GM12878 (cell line): ENCODE data around the gene NRXN3. TPM values are rescaled to one million over a fixed set of nuclear protein-coding genes. Genes with fewer than 3 reads are reported as not detected.

Experiments
- ATAC-seq: fragments of 200-7000 bp; cut with Tn5 transposase; 3 replicates; pipeline ENCODE4 v1.9.1; 2020; ENCODE audit warnings: mild to moderate bottlenecking, moderate library complexity
- BruUV-seq: library from RNA; stranded (reverse); fragments of 400-500 nt; replicated peaks from 2 replicates; lab custom pipeline; 2021; lab: Mats Ljungman, UMichigan
- CTCF ChIA-PET: fragments of 300-600 bp; sonication (Branson Sonifier 250); formaldehyde crosslinking; extraction: SDS; loops from one replicate; lab custom pipeline; 2021; ENCODE audit warnings: inconsistent platforms; lab: Yijun Ruan, JAX
- POLR2A ChIA-PET: fragments of 350-600 bp; formaldehyde crosslinking; extraction: SDS; loops from one replicate; lab custom pipeline; 2021; ENCODE audit warnings: inconsistent platforms; lab: Charles Lee
- RAD21 ChIA-PET: fragments of 300-600 bp; sonication (Branson Sonifier 250); formaldehyde crosslinking; loops from one replicate; lab custom pipeline; 2023; ENCODE audit warnings: antibody characterized with exemption; ENCODE audit not compliant: unreplicated experiment; lab: Charles Lee
- SMC1A ChIA-PET: fragments of 300-600 bp; sonication (Branson Sonifier 250); formaldehyde crosslinking; loops from one replicate; lab custom pipeline; 2023; ENCODE audit not compliant: unreplicated experiment, uncharacterized antibody; lab: Charles Lee
- DNase-seq: peaks from one replicate; pipeline ENCODE4 v3.0.0-alpha.2; 2011; ENCODE audit warnings: low read depth, low spot score
- FAIRE-seq: peaks from 3 replicates; lab custom pipeline; 2011; peaks lifted over from hg19 to GRCh38; lab: Jason Lieb, UNC
- H2AFZ ChIP-seq: 2 replicates; pipeline ENCODE4 v1.6.0; 2011; ENCODE audit warnings: low read depth, low read length, control low read depth; ENCODE audit not compliant: control insufficient read depth
- H3K27ac ChIP-seq: 2 replicates; pipeline ENCODE4 v1.5.1; 2011; ENCODE audit warnings: control low read depth; ENCODE audit not compliant: control insufficient read depth, insufficient read depth
- H3K27me3 ChIP-seq, 2 experiments: replicated peaks in 1 of 2; 2 replicates each; pipeline versions ENCODE4 v1.6.0 to v1.6.1; 2011; ENCODE audit warnings: low read length in 1 of 2; ENCODE audit not compliant: control insufficient read depth in 2 of 2, insufficient read depth in 2 of 2
- H3K36me3 ChIP-seq, 2 experiments: 2 replicates each; pipeline ENCODE4 v1.5.1; 2011; ENCODE audit warnings: low read length in 1 of 2; ENCODE audit not compliant: control insufficient read depth in 2 of 2, insufficient read depth in 2 of 2
- H3K4me1 ChIP-seq: 2 replicates; pipeline ENCODE4 v1.6.1; 2011; ENCODE audit warnings: mild to moderate bottlenecking, low read length, moderate library complexity, mixed read lengths; ENCODE audit not compliant: control insufficient read depth, insufficient read depth
- H3K4me2 ChIP-seq: 2 replicates; pipeline ENCODE4 v1.6.0; 2011; ENCODE audit warnings: control low read depth; ENCODE audit not compliant: control insufficient read depth, insufficient read depth
- H3K4me3 ChIP-seq: fragments of 200-600 bp; sonication (generic); 2 replicates; pipeline ENCODE4 v1.5.1; 2016
- H3K79me2 ChIP-seq: 2 replicates; pipeline ENCODE4 v1.6.0; 2011; ENCODE audit warnings: low read length; ENCODE audit not compliant: control insufficient read depth, insufficient read depth
- H3K9ac ChIP-seq: 2 replicates; pipeline ENCODE4 v1.8.0; 2011; ENCODE audit warnings: low read length, control low read depth, mixed read lengths; ENCODE audit not compliant: control insufficient read depth, insufficient read depth
- H3K9me3 ChIP-seq: replicated peaks from 3 replicates; pipeline ENCODE4 v1.5.1; 2011; ENCODE audit warnings: mild to moderate bottlenecking, low read length; ENCODE audit not compliant: control insufficient read depth, insufficient read depth
- H4K20me1 ChIP-seq: 2 replicates; pipeline ENCODE4 v1.6.0; 2011; ENCODE audit not compliant: control insufficient read depth, insufficient read depth
- ETV6 ChIP-seq, 2 experiments: fragments of 450-650 bp in 1 of 2; IDR thresholded peaks in 1 of 2; conservative IDR thresholded peaks in 1 of 2; 2 replicates each; pipeline ENCODE4 v1.6.1; 2014; ENCODE audit warnings: antibody characterized with exemption in 1 of 2, borderline replicate concordance in 1 of 2, low read depth in 1 of 2, mild to moderate bottlenecking in 1 of 2, moderate library complexity in 1 of 2
- IRF4 ChIP-seq: IDR thresholded peaks from 2 replicates; pipeline ENCODE4 v1.6.1; 2011; ENCODE audit warnings: low read depth, low read length
- NFXL1 ChIP-seq: fragments of 450-650 bp; IDR thresholded peaks from 2 replicates; pipeline ENCODE4 v1.6.1; 2017; ENCODE audit warnings: antibody characterized with exemption, mild to moderate bottlenecking, borderline replicate concordance
- PAX5 ChIP-seq: IDR thresholded peaks from 2 replicates; pipeline ENCODE4 v1.6.1; 2011; ENCODE audit warnings: low read depth, low read length, borderline replicate concordance
- SIN3A ChIP-seq: IDR thresholded peaks from 2 replicates; pipeline ENCODE4 v1.6.1; 2012; ENCODE audit warnings: low read depth, low read length, improper control_type of control experiment
- SMARCA5 ChIP-seq: fragments of 450-650 bp; IDR thresholded peaks from 2 replicates; pipeline ENCODE4 v1.6.1; 2017; ENCODE audit warnings: mild to moderate bottlenecking
- SUPT20H ChIP-seq: IDR thresholded peaks from 2 replicates; pipeline ENCODE4 v1.6.1; 2011; ENCODE audit warnings: low read depth, mild to moderate bottlenecking, low read length, moderate library complexity, borderline replicate concordance; ENCODE audit not compliant: control insufficient read depth
- YY1 ChIP-seq: IDR thresholded peaks from 2 replicates; pipeline ENCODE4 v1.6.1; 2011; ENCODE audit warnings: low read depth, mild to moderate bottlenecking, low read length
- ZNF217 ChIP-seq: fragments of 450-650 bp; IDR thresholded peaks from 2 replicates; pipeline ENCODE4 v1.6.1; 2017; ENCODE audit warnings: antibody characterized with exemption, mild to moderate bottlenecking
- WGBS: methylation state at CpG from one replicate; pipeline ENCODE4 v1.1.6; 2016; ENCODE audit warnings: low lambda C conversion rate; ENCODE audit not compliant: insufficient replicate concordance, insufficient coverage; ENCODE audit errors: missing lambda C conversion rate; 5-methylcytosine and 5-hydroxymethylcytosine counted together
- in situ Hi-C: fragments of 300-500 bp; cut with MboI; formaldehyde crosslinking; loops from 9 replicates; pipeline ENCODE4 v1.14.3; 2018; ENCODE audit warnings: mixed read lengths
- intact Hi-C: fragments of 100-400 bp; cut with micrococcal nuclease; formaldehyde crosslinking; loops from one replicate; pipeline ENCODE4 v1.14.2; 2022; ENCODE audit not compliant: unreplicated experiment
- polyA plus RNA-seq, 11 experiments: library from polyadenylated mRNA; depleted of rRNA in 4 of 11; unstranded in 6 of 11; stranded (reverse) in 5 of 11; fragments of >200 nt; fragmentation: Nextera tagmentation in 4 of 11; fragmentation: Illumina TruSeq in 1 of 11; extraction: Ambion mirVana in 4 of 11; extraction: Trizol in 1 of 11; gene quantifications; 1 replicate in 1 of 11; 2 replicates in 10 of 11; pipeline versions ENCODE4 v1.2.1 to v1.2.3, GENCODE V29; 2011 to 2016; ENCODE audit warnings: inconsistent platforms in 2 of 11, missing spikeins in 2 of 11, low read depth in 1 of 11
- total RNA-seq, 4 experiments: library from RNA; depleted of rRNA in 3 of 4; stranded (reverse); fragments of >200 nt in 3 of 4; fragmentation: Illumina TruSeq in 1 of 4; extraction: Trizol in 1 of 4; gene quantifications; 2 replicates each; pipeline versions ENCODE4 v1.2.1 to v1.2.3, GENCODE V29; 2013 to 2021
- TF ChIP-seq, protein P1 (sequence below): IDR thresholded peaks from 2 replicates; pipeline ENCODE4 v1.6.1; 2012; ENCODE audit warnings: low read depth, low read length, improper control_type of control experiment
- TF ChIP-seq, protein P2 (sequence below): fragments of 450-650 bp; IDR thresholded peaks from 2 replicates; pipeline ENCODE4 v1.6.1; 2016; ENCODE audit warnings: mild to moderate bottlenecking, moderate library complexity, borderline replicate concordance
- TF ChIP-seq, protein P3 (sequence below): fragments of 450-650 bp; IDR thresholded peaks from 2 replicates; pipeline ENCODE4 v1.6.1; 2017; ENCODE audit warnings: mild to moderate bottlenecking, moderate library complexity
- TF ChIP-seq, protein P4 (sequence below): IDR thresholded peaks from 2 replicates; pipeline ENCODE4 v1.6.1; 2012; ENCODE audit warnings: low read length, inconsistent platforms

Gene NRXN3
- total and polyA plus RNA-seq, 10 of the 15 experiments (the other 5 are each of a cell fraction or from before 2014, with no cell fraction given): 0.52 to 3.3 (median 1.4) TPM

- FAIRE-seq (no peak), ATAC-seq (no peak), DNase-seq (no peak)
- Histone ChIP-seq H2AFZ (no peak overlapping the region), H3K9ac (no peak overlapping the region), H3K4me3 (no peak overlapping the region), H3K9me3 (no peaks in the 10 kb centered on the region; the same call in 2 of the 3 replicates), H3K4me2 (no peak overlapping the region), H3K27ac (no peak overlapping the region), H3K27me3 (no peaks in the 10 kb centered on the region), H3K4me1 (no peaks in the 10 kb centered on the region), H4K20me1 (no peaks in the 10 kb centered on the region), H3K79me2 (no peaks in the 10 kb centered on the region), H3K36me3 (no peaks in the 10 kb centered on the region)
- 21% methylated on average over 4 of the region's 4 CpGs for WGBS
- intact Hi-C loops: loop anchor here (2.0 to 10.0 kb wide), 2 partner anchors 403 to 545 kb away; no protein-coding TSS in a partner anchor
- ChIA-PET POLR2A (no interaction called here), RAD21 (interaction anchor here (1.3 to 2.3 kb wide), 3 partner anchors 118 to 705 kb away, joined by 5 to 15 read pairs (median 11); no protein-coding TSS in a partner anchor), CTCF (interaction anchor here (1.2 to 4.1 kb wide), 7 partner anchors 10 to 913 kb away, joined by 5 to 40 read pairs (median 18); no protein-coding TSS in a partner anchor), SMC1A (interaction anchor here (1.1 to 2.4 kb wide), 4 partner anchors 9 to 545 kb away, joined by 3 to 7 read pairs (median 5); no protein-coding TSS in a partner anchor)
- in situ Hi-C loops: no loop called here
- BruUV-seq: no TSS peak
- TF ChIP-seq IRF4 (no peak), ZNF217 (no peak), ETV6 (conservative IDR thresholded peaks at IDR 0.05 in 1 of 2, IDR thresholded peaks at IDR 0.05 in 1 of 2; ENCODE audit: borderline replicate concordance in 1 of 2, low read depth in 1 of 2) (no peak), SMARCA5 (no peak), NFXL1 (no peak), PAX5 (no peak), SIN3A (no peak), YY1 (no peak), SUPT20H (no peak)
- TF ChIP-seq, protein P1, sequence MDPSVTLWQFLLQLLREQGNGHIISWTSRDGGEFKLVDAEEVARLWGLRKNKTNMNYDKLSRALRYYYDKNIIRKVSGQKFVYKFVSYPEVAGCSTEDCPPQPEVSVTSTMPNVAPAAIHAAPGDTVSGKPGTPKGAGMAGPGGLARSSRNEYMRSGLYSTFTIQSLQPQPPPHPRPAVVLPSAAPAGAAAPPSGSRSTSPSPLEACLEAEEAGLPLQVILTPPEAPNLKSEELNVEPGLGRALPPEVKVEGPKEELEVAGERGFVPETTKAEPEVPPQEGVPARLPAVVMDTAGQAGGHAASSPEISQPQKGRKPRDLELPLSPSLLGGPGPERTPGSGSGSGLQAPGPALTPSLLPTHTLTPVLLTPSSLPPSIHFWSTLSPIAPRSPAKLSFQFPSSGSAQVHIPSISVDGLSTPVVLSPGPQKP: no peak
- TF ChIP-seq, protein P2, sequence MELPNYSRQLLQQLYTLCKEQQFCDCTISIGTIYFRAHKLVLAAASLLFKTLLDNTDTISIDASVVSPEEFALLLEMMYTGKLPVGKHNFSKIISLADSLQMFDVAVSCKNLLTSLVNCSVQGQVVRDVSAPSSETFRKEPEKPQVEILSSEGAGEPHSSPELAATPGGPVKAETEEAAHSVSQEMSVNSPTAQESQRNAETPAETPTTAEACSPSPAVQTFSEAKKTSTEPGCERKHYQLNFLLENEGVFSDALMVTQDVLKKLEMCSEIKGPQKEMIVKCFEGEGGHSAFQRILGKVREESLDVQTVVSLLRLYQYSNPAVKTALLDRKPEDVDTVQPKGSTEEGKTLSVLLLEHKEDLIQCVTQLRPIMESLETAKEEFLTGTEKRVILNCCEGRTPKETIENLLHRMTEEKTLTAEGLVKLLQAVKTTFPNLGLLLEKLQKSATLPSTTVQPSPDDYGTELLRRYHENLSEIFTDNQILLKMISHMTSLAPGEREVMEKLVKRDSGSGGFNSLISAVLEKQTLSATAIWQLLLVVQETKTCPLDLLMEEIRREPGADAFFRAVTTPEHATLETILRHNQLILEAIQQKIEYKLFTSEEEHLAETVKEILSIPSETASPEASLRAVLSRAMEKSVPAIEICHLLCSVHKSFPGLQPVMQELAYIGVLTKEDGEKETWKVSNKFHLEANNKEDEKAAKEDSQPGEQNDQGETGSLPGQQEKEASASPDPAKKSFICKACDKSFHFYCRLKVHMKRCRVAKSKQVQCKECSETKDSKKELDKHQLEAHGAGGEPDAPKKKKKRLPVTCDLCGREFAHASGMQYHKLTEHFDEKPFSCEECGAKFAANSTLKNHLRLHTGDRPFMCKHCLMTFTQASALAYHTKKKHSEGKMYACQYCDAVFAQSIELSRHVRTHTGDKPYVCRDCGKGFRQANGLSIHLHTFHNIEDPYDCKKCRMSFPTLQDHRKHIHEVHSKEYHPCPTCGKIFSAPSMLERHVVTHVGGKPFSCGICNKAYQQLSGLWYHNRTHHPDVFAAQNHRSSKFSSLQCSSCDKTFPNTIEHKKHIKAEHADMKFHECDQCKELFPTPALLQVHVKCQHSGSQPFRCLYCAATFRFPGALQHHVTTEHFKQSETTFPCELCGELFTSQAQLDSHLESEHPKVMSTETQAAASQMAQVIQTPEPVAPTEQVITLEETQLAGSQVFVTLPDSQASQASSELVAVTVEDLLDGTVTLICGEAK: no peak
- TF ChIP-seq, protein P3, sequence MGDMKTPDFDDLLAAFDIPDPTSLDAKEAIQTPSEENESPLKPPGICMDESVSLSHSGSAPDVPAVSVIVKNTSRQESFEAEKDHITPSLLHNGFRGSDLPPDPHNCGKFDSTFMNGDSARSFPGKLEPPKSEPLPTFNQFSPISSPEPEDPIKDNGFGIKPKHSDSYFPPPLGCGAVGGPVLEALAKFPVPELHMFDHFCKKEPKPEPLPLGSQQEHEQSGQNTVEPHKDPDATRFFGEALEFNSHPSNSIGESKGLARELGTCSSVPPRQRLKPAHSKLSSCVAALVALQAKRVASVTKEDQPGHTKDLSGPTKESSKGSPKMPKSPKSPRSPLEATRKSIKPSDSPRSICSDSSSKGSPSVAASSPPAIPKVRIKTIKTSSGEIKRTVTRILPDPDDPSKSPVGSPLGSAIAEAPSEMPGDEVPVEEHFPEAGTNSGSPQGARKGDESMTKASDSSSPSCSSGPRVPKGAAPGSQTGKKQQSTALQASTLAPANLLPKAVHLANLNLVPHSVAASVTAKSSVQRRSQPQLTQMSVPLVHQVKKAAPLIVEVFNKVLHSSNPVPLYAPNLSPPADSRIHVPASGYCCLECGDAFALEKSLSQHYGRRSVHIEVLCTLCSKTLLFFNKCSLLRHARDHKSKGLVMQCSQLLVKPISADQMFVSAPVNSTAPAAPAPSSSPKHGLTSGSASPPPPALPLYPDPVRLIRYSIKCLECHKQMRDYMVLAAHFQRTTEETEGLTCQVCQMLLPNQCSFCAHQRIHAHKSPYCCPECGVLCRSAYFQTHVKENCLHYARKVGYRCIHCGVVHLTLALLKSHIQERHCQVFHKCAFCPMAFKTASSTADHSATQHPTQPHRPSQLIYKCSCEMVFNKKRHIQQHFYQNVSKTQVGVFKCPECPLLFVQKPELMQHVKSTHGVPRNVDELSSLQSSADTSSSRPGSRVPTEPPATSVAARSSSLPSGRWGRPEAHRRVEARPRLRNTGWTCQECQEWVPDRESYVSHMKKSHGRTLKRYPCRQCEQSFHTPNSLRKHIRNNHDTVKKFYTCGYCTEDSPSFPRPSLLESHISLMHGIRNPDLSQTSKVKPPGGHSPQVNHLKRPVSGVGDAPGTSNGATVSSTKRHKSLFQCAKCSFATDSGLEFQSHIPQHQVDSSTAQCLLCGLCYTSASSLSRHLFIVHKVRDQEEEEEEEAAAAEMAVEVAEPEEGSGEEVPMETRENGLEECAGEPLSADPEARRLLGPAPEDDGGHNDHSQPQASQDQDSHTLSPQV: no peak
- TF ChIP-seq, protein P4, sequence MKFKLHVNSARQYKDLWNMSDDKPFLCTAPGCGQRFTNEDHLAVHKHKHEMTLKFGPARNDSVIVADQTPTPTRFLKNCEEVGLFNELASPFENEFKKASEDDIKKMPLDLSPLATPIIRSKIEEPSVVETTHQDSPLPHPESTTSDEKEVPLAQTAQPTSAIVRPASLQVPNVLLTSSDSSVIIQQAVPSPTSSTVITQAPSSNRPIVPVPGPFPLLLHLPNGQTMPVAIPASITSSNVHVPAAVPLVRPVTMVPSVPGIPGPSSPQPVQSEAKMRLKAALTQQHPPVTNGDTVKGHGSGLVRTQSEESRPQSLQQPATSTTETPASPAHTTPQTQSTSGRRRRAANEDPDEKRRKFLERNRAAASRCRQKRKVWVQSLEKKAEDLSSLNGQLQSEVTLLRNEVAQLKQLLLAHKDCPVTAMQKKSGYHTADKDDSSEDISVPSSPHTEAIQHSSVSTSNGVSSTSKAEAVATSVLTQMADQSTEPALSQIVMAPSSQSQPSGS: no peak
Observed at GRCh38 chr14:78567343-78567742, 397.2 kb downstream of the NRXN3 start.
